ENCODE results near the gene RSL1D1.

DNA sequence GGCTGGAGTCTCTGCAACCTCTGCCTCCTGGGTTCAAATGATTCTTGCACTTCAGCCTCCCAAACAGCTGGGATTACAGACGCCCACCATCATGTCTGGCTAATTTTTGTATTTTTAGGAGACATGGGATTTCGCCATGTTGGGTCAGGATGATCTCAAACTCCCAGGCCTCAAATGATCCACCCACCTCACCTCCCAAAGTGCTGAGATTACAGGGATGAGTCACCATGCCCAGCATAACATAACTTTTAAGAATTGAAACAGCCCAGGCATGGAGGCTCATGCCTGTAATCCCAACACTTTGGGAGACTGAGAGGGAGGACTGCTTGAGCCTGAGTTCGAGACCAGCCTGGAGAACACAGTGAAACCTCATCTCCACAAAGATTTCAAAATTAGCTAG lies 2.5 kb downstream of the RSL1D1 start:
- TF ChIP-seq, protein P1, sequence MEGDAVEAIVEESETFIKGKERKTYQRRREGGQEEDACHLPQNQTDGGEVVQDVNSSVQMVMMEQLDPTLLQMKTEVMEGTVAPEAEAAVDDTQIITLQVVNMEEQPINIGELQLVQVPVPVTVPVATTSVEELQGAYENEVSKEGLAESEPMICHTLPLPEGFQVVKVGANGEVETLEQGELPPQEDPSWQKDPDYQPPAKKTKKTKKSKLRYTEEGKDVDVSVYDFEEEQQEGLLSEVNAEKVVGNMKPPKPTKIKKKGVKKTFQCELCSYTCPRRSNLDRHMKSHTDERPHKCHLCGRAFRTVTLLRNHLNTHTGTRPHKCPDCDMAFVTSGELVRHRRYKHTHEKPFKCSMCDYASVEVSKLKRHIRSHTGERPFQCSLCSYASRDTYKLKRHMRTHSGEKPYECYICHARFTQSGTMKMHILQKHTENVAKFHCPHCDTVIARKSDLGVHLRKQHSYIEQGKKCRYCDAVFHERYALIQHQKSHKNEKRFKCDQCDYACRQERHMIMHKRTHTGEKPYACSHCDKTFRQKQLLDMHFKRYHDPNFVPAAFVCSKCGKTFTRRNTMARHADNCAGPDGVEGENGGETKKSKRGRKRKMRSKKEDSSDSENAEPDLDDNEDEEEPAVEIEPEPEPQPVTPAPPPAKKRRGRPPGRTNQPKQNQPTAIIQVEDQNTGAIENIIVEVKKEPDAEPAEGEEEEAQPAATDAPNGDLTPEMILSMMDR (IDR thresholded peaks at IDR 0.05; ENCODE audit: insufficient read depth, low read length), result no peak
- TF ChIP-seq POLR2AphosphoS5 (IDR thresholded peaks at IDR 0.05; ENCODE audit: low read depth), result no peak
- TF ChIP-seq SPI1 (IDR thresholded peaks at IDR 0.05; ENCODE audit: borderline replicate concordance, low read depth), result no peak
- TF ChIP-seq, protein P2, sequence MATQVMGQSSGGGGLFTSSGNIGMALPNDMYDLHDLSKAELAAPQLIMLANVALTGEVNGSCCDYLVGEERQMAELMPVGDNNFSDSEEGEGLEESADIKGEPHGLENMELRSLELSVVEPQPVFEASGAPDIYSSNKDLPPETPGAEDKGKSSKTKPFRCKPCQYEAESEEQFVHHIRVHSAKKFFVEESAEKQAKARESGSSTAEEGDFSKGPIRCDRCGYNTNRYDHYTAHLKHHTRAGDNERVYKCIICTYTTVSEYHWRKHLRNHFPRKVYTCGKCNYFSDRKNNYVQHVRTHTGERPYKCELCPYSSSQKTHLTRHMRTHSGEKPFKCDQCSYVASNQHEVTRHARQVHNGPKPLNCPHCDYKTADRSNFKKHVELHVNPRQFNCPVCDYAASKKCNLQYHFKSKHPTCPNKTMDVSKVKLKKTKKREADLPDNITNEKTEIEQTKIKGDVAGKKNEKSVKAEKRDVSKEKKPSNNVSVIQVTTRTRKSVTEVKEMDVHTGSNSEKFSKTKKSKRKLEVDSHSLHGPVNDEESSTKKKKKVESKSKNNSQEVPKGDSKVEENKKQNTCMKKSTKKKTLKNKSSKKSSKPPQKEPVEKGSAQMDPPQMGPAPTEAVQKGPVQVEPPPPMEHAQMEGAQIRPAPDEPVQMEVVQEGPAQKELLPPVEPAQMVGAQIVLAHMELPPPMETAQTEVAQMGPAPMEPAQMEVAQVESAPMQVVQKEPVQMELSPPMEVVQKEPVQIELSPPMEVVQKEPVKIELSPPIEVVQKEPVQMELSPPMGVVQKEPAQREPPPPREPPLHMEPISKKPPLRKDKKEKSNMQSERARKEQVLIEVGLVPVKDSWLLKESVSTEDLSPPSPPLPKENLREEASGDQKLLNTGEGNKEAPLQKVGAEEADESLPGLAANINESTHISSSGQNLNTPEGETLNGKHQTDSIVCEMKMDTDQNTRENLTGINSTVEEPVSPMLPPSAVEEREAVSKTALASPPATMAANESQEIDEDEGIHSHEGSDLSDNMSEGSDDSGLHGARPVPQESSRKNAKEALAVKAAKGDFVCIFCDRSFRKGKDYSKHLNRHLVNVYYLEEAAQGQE (IDR thresholded peaks at IDR 0.05; ENCODE audit: insufficient replicate concordance, low read depth), result no peak
